Cardiac fibroblast (primary cell): ENCODE results near the gene C3orf62.
A peak's percentile ranks its signal among the peaks of the same experiment; 100 is the strongest.

ENCODE experiments used
- DNase-seq, 2 donors: peaks; one replicate each; pipeline versions ENCODE4 v3.0.0 to v3.0.0-alpha.2; 2010; ENCODE audit warnings: low read depth in 2 of 2
- H3K4me3 ChIP-seq, 2 donors: replicated peaks in 1 of 2; 1 replicate in 1 of 2; 2 replicates in 1 of 2; pipeline ENCODE4 v1.5.1; 2011; ENCODE audit warnings: low read depth in 2 of 2, low read length in 2 of 2, mild to moderate bottlenecking in 2 of 2, moderate library complexity in 1 of 2
- TF ChIP-seq, protein P1 (sequence below): IDR thresholded peaks from one replicate; pipeline ENCODE4 v1.5.1; 2011; ENCODE audit warnings: low read depth, mild to moderate bottlenecking, low read length, inconsistent platforms

The C3orf62 gene

DNA sequence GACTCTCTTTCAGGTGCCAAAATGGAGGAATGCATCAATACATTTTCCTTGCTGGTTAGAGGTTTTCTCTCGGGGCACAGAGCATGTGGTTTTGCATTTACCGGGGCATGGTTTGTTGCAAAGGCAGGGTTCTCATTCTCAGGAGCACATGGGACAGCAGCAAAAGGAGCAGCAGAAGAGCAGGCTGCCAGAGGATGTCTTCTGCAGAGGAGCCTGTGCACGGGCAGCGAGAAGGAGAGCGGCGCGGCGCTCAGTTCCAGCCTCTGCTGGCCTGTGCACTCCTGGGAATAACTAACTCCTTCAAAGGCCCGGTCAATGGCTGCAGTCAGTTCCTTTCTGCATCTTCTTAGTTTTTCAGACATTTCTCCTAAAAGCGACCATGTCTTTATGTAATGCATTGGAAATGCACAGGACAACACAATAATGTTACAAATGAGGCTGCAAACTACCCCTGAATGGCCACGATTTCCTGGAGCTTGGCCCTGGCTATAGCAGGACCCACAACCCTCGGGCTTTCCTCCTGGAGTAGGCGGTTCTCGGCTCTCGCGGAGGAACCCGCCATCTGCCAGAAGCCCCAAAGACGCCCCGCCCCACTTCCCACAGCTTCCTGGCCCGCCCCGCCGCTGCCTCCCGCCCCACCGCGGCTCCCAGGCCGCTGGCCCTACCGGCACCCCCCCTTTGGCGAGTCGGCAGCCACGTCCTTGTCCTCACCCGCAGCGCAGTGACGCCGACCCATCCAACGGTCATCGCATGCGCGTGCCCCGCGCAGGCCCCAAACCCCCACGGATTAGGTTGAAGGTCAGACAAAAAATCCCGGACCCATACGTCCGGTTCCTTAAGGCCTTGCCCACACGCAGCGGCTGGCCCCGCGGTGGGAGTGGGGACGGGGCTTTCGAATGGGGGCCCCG lies at the start of gene C3orf62:
Gene C3orf62, minus strand, starts transcription at position 758 of the 908 bp plus-strand sequence. Its CDS starts 360 bp downstream, at position 398.
- peak; percentile 81 to 91 for DNase-seq
- H3K4me3 ChIP-seq, result peak within 1 kb of the TSS; percentile 43 to 48
- TF ChIP-seq, protein P1, sequence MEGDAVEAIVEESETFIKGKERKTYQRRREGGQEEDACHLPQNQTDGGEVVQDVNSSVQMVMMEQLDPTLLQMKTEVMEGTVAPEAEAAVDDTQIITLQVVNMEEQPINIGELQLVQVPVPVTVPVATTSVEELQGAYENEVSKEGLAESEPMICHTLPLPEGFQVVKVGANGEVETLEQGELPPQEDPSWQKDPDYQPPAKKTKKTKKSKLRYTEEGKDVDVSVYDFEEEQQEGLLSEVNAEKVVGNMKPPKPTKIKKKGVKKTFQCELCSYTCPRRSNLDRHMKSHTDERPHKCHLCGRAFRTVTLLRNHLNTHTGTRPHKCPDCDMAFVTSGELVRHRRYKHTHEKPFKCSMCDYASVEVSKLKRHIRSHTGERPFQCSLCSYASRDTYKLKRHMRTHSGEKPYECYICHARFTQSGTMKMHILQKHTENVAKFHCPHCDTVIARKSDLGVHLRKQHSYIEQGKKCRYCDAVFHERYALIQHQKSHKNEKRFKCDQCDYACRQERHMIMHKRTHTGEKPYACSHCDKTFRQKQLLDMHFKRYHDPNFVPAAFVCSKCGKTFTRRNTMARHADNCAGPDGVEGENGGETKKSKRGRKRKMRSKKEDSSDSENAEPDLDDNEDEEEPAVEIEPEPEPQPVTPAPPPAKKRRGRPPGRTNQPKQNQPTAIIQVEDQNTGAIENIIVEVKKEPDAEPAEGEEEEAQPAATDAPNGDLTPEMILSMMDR, result no peak

DNA sequence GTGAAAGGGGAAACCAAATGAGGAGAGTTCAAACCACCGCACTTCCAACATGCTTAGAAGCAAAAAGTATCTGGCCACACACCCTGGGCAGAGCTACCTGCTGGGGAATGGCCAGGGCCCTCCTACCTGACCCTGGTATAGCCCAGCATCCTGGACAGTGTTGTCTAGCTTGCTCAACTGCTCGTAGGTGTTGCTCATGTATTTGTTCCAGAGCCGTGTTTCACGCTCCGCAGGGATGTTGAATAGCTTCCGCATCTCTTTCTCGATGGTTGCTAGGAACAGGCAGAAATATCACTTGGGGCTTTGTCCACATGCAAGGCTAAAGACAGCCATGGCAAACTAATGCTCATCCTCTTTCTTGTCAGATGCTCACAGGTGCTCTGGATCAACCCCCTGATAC lies 47.7 kb upstream of the C3orf62 start:
- DNase-seq, result no peak
- TF ChIP-seq, protein P1, result no peak
- H3K4me3 ChIP-seq, result no peak overlapping the region

DNA sequence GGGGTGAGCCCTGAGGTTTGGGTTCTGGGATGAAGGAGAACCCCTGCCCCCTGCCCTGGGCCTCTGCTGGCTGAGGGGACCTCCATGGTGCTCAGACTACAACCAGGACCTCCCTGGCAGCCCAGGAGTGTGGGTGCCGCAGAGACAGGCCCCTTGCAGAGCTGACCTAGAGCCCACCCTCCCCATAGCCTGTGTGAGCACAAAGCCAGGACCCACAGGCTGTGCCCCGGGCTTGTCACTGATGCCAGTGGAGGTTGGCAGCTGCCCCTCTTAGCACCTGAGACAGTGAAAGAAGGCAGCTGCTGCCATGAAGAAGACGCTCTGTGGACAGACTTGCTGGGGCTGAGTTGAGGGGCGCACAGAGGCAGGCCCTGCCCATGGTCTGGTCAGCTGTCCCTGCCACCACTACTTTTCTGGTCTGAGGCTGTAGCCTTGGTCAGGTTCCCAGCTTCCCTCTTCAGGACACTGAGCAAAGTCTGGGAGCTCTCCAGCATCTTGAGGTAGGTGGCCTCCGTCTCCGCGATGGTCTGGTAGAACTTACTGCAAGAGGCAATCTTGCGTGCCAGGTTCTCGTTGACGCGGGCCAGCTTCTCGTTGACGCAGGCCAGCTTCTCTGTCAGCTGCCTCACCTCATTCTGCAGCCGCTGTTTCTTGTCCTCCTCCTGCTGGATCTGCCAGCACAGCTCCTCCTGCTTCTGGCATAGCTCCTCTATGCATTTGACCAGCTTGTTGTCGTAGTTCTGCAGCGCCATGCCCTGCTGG lies 39.8 kb upstream of the C3orf62 start:
- TF ChIP-seq, protein P1, result no peak
- DNase-seq, result no peak
- H3K4me3 ChIP-seq, result no peak overlapping the region

DNA sequence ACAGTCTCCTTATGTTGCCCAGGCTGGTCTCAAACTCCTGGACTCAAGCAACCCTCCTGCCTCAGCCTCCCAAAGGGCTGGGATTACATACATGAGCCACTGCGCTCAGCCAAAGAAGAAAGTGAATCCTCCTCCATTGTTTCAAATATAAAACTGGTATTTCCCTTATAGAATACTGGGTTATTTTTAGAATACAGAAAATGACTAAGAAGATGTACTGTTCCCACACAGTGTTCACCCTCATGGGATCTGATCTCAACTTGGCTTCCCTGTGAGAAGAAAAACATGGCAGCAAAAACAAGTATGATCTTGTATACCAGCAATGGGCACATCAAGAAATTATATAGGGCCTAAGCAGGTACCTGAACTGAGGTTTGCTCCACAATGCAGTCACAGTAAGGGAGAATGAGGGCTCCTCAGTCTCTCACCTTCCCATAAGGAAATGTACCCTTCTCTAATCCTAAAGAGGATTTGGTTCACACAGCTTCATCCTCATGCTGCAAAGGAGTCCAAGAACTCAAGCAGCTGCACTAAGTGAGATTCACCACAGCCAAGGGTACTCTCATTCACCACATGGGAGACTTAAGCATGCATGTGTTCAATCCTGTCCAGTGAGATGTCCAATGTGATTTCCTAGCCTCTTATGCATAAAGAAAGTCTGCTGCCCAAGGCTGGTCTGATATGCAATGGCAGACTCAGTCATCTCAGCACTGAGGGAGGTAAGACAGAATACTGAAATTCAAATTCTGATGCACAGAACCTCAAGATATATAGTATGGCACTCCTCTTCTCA lies 37.1 kb upstream of the C3orf62 start:
- TF ChIP-seq, protein P1, result no peak
- no peak overlapping the region for H3K4me3 ChIP-seq
- peak; percentile 33 to 85 for DNase-seq

DNA sequence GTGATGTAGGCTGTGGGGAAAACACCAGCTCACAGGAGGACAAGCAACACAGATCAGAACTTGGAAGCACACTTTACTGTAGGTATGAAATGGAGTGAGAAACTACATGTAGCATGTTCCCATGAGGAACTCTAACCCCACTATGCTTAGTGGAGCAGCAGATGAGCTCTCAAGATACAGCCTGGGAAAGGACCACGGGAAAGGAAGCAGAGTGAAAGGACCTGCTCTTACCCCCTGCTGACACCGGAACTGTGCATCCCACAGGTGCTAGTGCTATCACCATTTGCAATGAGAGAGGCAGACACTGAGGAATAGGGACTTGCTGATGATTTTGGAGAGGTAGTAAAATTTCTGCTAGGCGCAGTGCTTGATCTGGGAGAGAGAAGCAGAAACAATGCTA lies 34.3 kb upstream of the C3orf62 start:
- TF ChIP-seq, protein P1, result no peak
- H3K4me3 ChIP-seq, result no peak overlapping the region
- DNase-seq, result no peak

DNA sequence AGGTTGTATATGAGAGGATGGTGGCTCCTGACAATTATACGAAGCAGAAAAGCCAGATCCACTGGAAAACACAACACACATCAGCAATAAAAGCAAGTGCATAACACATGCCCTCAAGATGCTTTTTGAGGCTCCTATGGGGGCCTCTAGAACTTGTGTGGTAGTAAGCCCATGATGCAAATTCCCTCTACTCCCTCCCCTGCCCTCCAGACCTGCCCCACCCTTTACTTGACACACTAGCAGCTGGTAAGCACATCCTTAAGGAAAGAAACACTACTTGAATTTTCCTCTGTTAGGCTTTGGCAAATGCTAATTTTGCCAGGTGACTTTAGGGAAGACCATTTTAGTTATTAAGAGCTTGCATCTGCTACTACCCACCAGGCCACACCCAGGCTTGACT lies 33.6 kb upstream of the C3orf62 start:
- no peak for DNase-seq
- TF ChIP-seq, protein P1, result no peak
- no peak overlapping the region for H3K4me3 ChIP-seq
